Caki2 (cell line): ENCODE data around the gene EPB41L4A. TPM values are rescaled to one million over a fixed set of nuclear protein-coding genes. Genes with fewer than 3 reads are reported as not detected.

Source experiments
- DNase-seq: peaks from one replicate; pipeline ENCODE4 v3.0.0-alpha.2; 2015; ENCODE audit warnings: low read depth
- in situ Hi-C: cut with HindIII; loops from 2 replicates; pipeline ENCODE4 v1.10.0; 2016; ENCODE audit warnings: low sequenced_read_pairs, low pct_unique_long_range_greater_than_20kb, mixed read lengths
- total RNA-seq: library from RNA; depleted of rRNA; stranded (reverse); fragments of >200 nt; shearing (Covaris generic); gene quantifications from 2 replicates; pipeline ENCODE4 v1.2.3, GENCODE V29; 2014; ENCODE audit warnings: low replicate concordance

EPB41L4A gene
- total RNA-seq, 1 experiment from 2014 or later: 20.7 TPM

- in situ Hi-C loops: no loop called here
Measured at GRCh38 chr5:112331892-112332291, 87.2 kb downstream of the EPB41L4A start.

GRCh38 chr5:112329419-112330090 lies 89.5 kb downstream of the EPB41L4A start:
- in situ Hi-C loops: no loop called here
- DNase-seq: no peak

More at GRCh38 chr5:112331892-112332291, 87.2 kb downstream of the EPB41L4A start:
- DNase-seq: no peak

- no peak for DNase-seq
- in situ Hi-C loops: no loop called here
Measured at GRCh38 chr5:112323166-112323565, 95.9 kb downstream of the EPB41L4A start.

GRCh38 chr5:112320408-112320807 lies 98.7 kb downstream of the EPB41L4A start:
- DNase-seq: no peak
- in situ Hi-C loops: no loop called here

GRCh38 chr5:112318346-112318745 lies 100.7 kb downstream of the EPB41L4A start:
- in situ Hi-C loops: no loop called here
- no peak for DNase-seq

- in situ Hi-C loops: no loop called here
- no peak for DNase-seq
Measured at GRCh38 chr5:112317866-112318265, 101.2 kb downstream of the EPB41L4A start.

GRCh38 chr5:112316731-112317130 lies 102.3 kb downstream of the EPB41L4A start:
- no peak for DNase-seq
- in situ Hi-C loops: no loop called here

GRCh38 chr5:112316006-112316405 lies 103.1 kb downstream of the EPB41L4A start:
- DNase-seq: no peak
- in situ Hi-C loops: no loop called here

GRCh38 chr5:112312295-112313275 lies 106.5 kb downstream of the EPB41L4A start:
- DNase-seq: no peak
- in situ Hi-C loops: no loop called here

- DNase-seq: no peak
- in situ Hi-C loops: no loop called here
Measured at GRCh38 chr5:112310746-112311145, 108.3 kb downstream of the EPB41L4A start.

- in situ Hi-C loops: no loop called here
- no peak for DNase-seq
Measured at GRCh38 chr5:112308608-112309007, 110.5 kb downstream of the EPB41L4A start.

- DNase-seq: no peak
- in situ Hi-C loops: no loop called here
Measured at GRCh38 chr5:112306956-112307355, 112.1 kb downstream of the EPB41L4A start.

- DNase-seq: no peak
- in situ Hi-C loops: no loop called here
Measured at GRCh38 chr5:112304743-112305142, 114.3 kb downstream of the EPB41L4A start.

GRCh38 chr5:112303685-112304084 lies 115.4 kb downstream of the EPB41L4A start:
- in situ Hi-C loops: no loop called here
- no peak for DNase-seq

GRCh38 chr5:112294126-112294525 lies 125.0 kb downstream of the EPB41L4A start:
- in situ Hi-C loops: no loop called here
- DNase-seq: no peak

- in situ Hi-C loops: no loop called here
- DNase-seq: no peak
Measured at GRCh38 chr5:112293587-112293986, 125.5 kb downstream of the EPB41L4A start.

- DNase-seq: no peak
- in situ Hi-C loops: no loop called here
Measured at GRCh38 chr5:112290691-112291090, 128.4 kb downstream of the EPB41L4A start.

GRCh38 chr5:112289465-112289864 lies 129.6 kb downstream of the EPB41L4A start:
- in situ Hi-C loops: no loop called here
- peak; percentile 10 for DNase-seq
